Mammary epithelial cell (primary cell): ENCODE results near the gene LAMTOR2.

Experiments used
- EZH2 ChIP-seq: IDR thresholded peaks from 2 replicates; pipeline ENCODE4 v1.6.1; 2012; ENCODE audit warnings: low read length, inconsistent platforms, borderline replicate concordance
- TF ChIP-seq, protein P1 (sequence below), 2 donors: IDR thresholded peaks in 1 of 2; conservative IDR thresholded peaks in 1 of 2; 2 replicates each; pipeline ENCODE4 v1.5.1; 2011 to 2012; ENCODE audit warnings: inconsistent platforms in 2 of 2, low read length in 2 of 2, mild to moderate bottlenecking in 2 of 2, control low read depth in 1 of 2, low read depth in 1 of 2; ENCODE audit not compliant: insufficient read depth in 1 of 2; ENCODE audit errors: extremely low read depth in 1 of 2

DNA sequence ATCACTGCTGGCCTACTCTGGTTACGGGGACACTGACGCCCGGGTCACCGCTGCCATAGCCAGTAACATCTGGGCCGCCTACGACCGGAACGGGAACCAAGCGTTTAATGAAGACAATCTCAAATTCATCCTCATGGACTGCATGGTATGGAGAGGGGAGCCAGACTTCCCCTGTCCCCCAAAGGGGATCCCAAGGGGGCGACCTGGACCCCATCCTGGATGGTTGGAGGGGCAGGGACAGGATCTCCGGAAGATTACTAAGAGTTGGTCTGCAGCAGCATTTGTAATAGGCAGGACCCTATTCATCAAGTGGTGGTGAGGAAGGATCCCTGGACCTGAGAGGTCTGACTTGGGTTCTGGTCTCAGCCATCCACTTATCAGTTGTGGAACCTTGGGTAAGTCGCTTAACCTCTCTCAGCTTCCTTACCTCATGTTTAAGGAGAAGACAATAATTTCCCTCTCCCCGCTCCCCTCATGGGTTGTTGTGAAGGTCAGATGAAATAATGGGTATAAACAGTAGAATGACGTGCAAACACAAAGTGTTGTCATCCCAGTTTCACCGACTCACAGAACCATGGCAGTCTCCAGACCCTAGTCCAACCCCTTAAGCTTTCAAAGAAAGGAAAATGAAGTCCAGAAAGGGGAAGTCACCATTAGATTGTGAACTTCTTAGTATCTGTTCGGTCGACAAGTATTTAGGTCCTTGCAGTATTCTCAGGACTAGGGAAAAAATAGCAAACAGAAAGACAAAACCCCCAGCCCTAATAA, 883 bp downstream of the LAMTOR2 start:
- TF ChIP-seq, protein P1, sequence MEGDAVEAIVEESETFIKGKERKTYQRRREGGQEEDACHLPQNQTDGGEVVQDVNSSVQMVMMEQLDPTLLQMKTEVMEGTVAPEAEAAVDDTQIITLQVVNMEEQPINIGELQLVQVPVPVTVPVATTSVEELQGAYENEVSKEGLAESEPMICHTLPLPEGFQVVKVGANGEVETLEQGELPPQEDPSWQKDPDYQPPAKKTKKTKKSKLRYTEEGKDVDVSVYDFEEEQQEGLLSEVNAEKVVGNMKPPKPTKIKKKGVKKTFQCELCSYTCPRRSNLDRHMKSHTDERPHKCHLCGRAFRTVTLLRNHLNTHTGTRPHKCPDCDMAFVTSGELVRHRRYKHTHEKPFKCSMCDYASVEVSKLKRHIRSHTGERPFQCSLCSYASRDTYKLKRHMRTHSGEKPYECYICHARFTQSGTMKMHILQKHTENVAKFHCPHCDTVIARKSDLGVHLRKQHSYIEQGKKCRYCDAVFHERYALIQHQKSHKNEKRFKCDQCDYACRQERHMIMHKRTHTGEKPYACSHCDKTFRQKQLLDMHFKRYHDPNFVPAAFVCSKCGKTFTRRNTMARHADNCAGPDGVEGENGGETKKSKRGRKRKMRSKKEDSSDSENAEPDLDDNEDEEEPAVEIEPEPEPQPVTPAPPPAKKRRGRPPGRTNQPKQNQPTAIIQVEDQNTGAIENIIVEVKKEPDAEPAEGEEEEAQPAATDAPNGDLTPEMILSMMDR (conservative IDR thresholded peaks at IDR 0.05 in 1 of 2, IDR thresholded peaks at IDR 0.05 in 1 of 2; ENCODE audit: extremely low read depth in 1 of 2, insufficient read depth in 1 of 2, low read depth in 1 of 2, low read length in 2 of 2) = no peak
- TF ChIP-seq EZH2 = no peak
